ENCODE data around the gene CCDC137. TPM values are rescaled to one million over a fixed set of nuclear protein-coding genes. Genes with fewer than 3 reads are reported as not detected.

Gene CCDC137
- total and polyA plus RNA-seq, 4 experiments from 2014 or later = 5.3 to 29.3 (median 22.5) TPM

DNA sequence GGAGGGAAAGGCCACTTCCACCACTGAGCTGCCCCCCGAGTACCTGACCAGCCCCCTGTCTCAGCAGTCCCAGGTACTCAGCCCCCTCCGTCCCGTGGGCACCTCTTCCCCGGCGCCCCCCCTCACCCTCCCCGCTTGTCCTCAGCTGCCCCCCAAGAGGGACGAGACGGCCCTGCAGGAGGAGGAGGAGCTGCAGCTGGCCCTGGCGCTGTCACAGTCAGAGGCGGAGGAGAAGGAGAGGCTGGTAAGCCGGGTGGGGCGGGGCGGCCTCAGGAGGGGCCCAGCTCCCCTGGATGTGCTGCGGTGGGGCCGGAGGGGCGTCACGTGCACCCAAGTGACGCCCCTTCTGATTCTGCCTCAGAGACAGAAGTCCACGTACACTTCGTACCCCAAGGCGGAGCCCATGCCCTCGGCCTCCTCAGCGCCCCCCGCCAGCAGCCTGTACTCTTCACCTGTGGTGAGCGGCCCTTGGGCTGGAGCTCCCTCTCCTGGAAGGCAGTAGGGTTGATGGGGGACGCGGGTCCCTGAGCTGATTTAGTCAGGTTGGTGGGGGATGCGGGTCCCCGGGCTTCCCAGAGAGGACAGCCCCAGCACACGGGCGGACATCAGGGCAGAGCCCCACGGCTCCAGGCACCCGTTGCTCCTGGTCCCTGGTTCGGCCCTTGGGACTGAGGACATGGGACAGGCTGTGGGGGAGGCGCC is 27.1 kb downstream of the CCDC137 start:
- POLR2A ChIA-PET (ENCODE audit: partially characterized antibody) = interaction anchor here (0.6 to 1.1 kb wide), 2 partner anchors 9 to 12 kb away, joined by 3 read pairs; no protein-coding TSS in a partner anchor
- Histone ChIP-seq H3K27ac (ENCODE audit: low read depth, low read length) (no peak overlapping the region), H3K4me1 (ENCODE audit: insufficient read depth, low read length) (no peaks in the 10 kb centered on the region), H3K9me3 (ENCODE audit: control insufficient read depth in 1 of 2, low read length in 2 of 2) (no peaks in the 10 kb centered on the region), H3K4me3 (ENCODE audit: low read length in 2 of 2) (no peak overlapping the region), H3K27me3 (ENCODE audit: insufficient read depth, low read length) (no peaks in the 10 kb centered on the region), H3K36me3 (ENCODE audit: insufficient read depth, low read length) (peaks cover 70% of the 10 kb centered on the region)
- Mint-ChIP-seq H3K9me3 (no peaks in the 10 kb centered on the region), H3K27me3 (no peaks in the 10 kb centered on the region), H3K27ac (no peak overlapping the region), H3K4me1 (peaks cover 0 to 9% (median 3%) of the 10 kb centered on the region in 4 donors), H3K4me3 (no peak overlapping the region), H3K36me3 (peaks cover 26 to 51% of the 10 kb centered on the region in 2 donors)
- no peak for DNase-seq
- intact Hi-C loops (cut with micrococcal nuclease) = no loop called here
- CTCF ChIA-PET (ENCODE audit: partially characterized antibody) = no interaction called here

DNA sequence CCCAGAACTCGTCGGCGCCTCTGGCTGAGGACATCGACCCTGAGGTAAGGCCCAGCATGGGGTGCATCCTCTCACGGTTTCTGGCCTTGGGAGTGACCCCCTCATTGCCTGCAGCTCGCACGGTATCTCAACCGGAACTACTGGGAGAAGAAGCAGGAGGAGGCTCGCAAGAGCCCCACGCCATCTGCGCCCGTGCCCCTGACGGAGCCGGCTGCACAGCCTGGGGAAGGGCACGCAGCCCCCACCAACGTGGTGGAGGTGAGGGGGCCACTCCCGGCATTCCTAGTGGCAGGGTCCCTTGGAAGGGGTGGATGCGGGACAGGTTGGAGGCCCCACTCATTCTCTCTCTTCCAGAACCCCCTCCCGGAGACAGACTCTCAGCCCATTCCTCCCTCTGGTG is 28.3 kb downstream of the CCDC137 start:
- intact Hi-C loops (cut with micrococcal nuclease) = no loop called here
- Histone ChIP-seq H3K4me3 (ENCODE audit: low read length in 2 of 2) (no peak overlapping the region), H3K36me3 (ENCODE audit: insufficient read depth, low read length) (peaks cover 64% of the 10 kb centered on the region), H3K27me3 (ENCODE audit: insufficient read depth, low read length) (no peaks in the 10 kb centered on the region), H3K9me3 (ENCODE audit: control insufficient read depth in 1 of 2, low read length in 2 of 2) (no peaks in the 10 kb centered on the region), H3K4me1 (ENCODE audit: insufficient read depth, low read length) (no peaks in the 10 kb centered on the region), H3K27ac (ENCODE audit: low read depth, low read length) (no peak overlapping the region)
- no peaks in the 10 kb centered on the region for H3K27me3 Mint-ChIP-seq
- POLR2A ChIA-PET (ENCODE audit: partially characterized antibody) = interaction anchor here (1.0 to 1.1 kb wide), 2 partner anchors 10 to 18 kb away, joined by 3 to 4 read pairs; no protein-coding TSS in a partner anchor
- H3K4me1 Mint-ChIP-seq = peaks cover 0 to 3% (median under 1%) of the 10 kb centered on the region in 4 donors
- H3K36me3 Mint-ChIP-seq = peaks cover 22 to 45% of the 10 kb centered on the region in 2 donors
- no peaks in the 10 kb centered on the region for H3K9me3 Mint-ChIP-seq
- no peak overlapping the region for H3K4me3 Mint-ChIP-seq
- no peak overlapping the region for H3K27ac Mint-ChIP-seq
- CTCF ChIA-PET (ENCODE audit: partially characterized antibody) = no interaction called here
- DNase-seq = no peak

DNA sequence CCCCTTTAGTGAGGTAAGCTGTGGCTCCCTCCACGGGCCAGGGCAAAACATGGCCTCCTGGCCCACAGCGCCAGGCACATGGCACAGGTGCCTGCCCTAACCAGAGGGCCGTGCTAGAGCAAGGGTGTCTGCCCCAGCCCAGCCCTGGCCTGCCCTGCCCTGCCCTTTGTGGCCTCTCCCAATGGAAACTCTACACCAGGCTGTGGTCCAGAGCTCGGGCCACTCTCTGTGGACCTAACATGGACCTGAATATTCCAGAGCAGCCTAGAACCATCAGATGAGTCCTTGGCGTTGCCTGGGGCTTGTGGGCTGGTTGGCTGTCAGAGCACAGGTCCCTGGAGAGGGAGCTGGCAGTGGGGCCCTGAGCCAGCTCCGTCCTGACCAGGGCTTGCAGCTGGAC is 28.7 kb downstream of the CCDC137 start:
- Histone ChIP-seq H3K4me3 (ENCODE audit: low read length in 2 of 2) (no peak overlapping the region), H3K27ac (ENCODE audit: low read depth, low read length) (no peak overlapping the region), H3K27me3 (ENCODE audit: insufficient read depth, low read length) (no peaks in the 10 kb centered on the region), H3K36me3 (ENCODE audit: insufficient read depth, low read length) (peaks cover 60% of the 10 kb centered on the region), H3K4me1 (ENCODE audit: insufficient read depth, low read length) (no peaks in the 10 kb centered on the region), H3K9me3 (ENCODE audit: control insufficient read depth in 1 of 2, low read length in 2 of 2) (no peaks in the 10 kb centered on the region)
- Mint-ChIP-seq H3K27ac (no peak overlapping the region), H3K36me3 (peaks cover 22 to 41% of the 10 kb centered on the region in 2 donors), H3K9me3 (no peaks in the 10 kb centered on the region), H3K4me1 (peaks cover 0 to 3% (median 0%) of the 10 kb centered on the region in 4 donors), H3K27me3 (no peaks in the 10 kb centered on the region), H3K4me3 (no peak overlapping the region)
- intact Hi-C loops (cut with micrococcal nuclease) = no loop called here
- no peak for DNase-seq
- CTCF ChIA-PET (ENCODE audit: partially characterized antibody) = interaction anchor here (1.3 kb wide), 1 partner anchor 13 kb away, joined by 3 read pairs; no protein-coding TSS in a partner anchor
- POLR2A ChIA-PET (ENCODE audit: partially characterized antibody) = interaction anchor here (0.8 to 1.7 kb wide), 4 partner anchors 10 to 18 kb away, joined by 3 to 12 read pairs (median 4); partner anchors contain the start of genes ARL16 and HGS

DNA sequence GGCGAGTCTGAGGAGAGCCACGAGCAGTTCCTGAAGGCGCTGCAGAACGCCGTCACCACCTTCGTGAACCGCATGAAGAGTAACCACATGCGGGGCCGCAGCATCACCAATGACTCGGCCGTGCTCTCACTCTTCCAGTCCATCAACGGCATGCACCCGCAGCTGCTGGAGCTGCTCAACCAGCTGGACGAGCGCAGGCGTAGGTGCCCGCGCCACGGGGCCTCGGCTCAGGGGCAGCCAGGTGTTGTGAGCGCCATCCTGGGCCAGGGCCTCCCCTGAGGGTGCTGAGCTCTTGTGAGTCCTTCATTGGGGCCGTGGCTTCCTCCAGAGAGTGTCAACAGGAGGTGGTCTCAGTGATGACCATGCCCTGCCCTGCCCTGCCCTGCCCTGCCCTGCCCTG is 29.3 kb downstream of the CCDC137 start:
- peaks cover 56% of the 10 kb centered on the region for H3K36me3 ChIP-seq (ENCODE audit: insufficient read depth, low read length)
- H3K27me3 ChIP-seq (ENCODE audit: insufficient read depth, low read length) = no peaks in the 10 kb centered on the region
- H3K27ac ChIP-seq (ENCODE audit: low read depth, low read length) = no peak overlapping the region
- CTCF ChIA-PET (ENCODE audit: partially characterized antibody) = interaction anchor here (1.3 kb wide), 1 partner anchor 13 kb away, joined by 3 read pairs; no protein-coding TSS in a partner anchor
- H3K4me1 ChIP-seq (ENCODE audit: insufficient read depth, low read length) = peaks cover 1% of the 10 kb centered on the region
- Mint-ChIP-seq H3K9me3 (no peaks in the 10 kb centered on the region), H3K36me3 (peaks cover 22 to 42% of the 10 kb centered on the region in 2 donors), H3K27ac (no peak overlapping the region), H3K4me1 (peaks cover 0 to 4% (median 1%) of the 10 kb centered on the region in 4 donors), H3K4me3 (no peak overlapping the region), H3K27me3 (no peaks in the 10 kb centered on the region)
- POLR2A ChIA-PET (ENCODE audit: partially characterized antibody) = interaction anchor here (0.8 to 1.7 kb wide), 5 partner anchors 8 to 19 kb away, joined by 3 to 12 read pairs (median 4); partner anchors contain the start of genes ARL16 and HGS
- no peak overlapping the region for H3K4me3 ChIP-seq (ENCODE audit: low read length in 2 of 2)
- H3K9me3 ChIP-seq (ENCODE audit: control insufficient read depth in 1 of 2, low read length in 2 of 2) = no peaks in the 10 kb centered on the region
- intact Hi-C loops (cut with micrococcal nuclease) = no loop called here
- no peak for DNase-seq

DNA sequence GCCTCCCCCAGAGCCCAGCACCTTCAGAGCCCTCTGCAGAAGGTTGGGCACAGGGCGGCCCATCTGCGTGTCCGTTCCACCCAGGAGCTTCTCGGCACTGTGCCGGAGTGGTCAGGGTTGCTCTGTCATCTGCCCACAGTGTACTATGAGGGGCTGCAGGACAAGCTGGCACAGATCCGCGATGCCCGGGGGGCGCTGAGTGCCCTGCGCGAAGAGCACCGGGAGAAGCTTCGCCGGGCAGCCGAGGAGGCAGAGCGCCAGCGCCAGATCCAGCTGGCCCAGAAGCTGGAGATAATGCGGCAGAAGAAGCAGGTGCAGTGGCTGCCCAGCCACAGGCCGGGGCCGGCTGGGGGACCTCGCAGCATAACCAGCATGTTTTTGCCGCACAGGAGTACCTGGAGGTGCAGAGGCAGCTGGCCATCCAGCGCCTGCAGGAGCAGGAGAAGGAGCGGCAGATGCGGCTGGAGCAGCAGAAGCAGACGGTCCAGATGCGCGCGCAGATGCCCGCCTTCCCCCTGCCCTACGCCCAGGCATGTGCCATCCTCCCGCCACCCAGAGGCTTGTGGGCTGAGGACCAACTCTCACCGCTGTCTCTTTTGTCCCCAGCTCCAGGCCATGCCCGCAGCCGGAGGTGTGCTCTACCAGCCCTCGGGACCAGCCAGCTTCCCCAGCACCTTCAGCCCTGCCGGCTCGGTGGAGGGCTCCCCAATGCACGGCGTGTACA is 29.8 kb downstream of the CCDC137 start:
- H3K36me3 Mint-ChIP-seq = peaks cover 22 to 41% of the 10 kb centered on the region in 2 donors
- no peak for DNase-seq

DNA sequence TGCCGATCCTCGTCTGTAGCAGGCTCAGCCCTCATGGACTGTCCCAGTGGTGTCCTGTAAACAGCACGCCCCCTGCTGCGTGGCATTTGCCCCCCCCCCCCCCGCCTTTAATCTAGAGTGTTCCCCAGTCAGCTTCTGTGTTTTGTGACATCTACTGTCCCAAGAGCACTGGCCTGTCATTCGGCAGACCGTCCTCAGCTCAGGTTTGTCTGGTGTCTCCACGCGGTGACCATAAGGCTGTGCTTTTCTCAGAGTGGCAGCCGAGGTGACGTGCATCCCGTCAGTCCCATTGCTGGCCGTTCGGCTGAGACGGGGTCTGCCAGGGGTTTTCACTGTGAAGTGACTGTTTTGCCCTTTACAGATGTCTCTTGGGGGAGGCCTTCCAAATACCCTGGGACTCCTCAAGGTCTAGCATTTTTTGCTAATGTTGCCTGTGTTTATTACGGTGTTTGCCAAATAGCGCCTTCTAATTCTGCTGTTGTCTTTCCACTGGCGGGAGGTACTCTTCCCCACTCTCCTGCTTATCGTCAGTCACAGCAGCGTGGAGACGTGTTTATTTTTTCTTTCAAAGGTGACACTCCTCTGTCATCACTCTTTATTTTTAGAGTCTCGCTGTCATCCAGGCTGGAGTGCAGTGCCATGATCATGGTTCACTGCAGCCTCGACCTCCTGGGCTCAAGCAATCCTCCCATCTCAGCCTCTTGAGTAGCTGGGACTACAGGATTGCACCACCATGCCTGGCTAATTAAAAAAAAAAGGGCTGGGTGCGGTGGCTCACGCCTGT is 30.9 kb downstream of the CCDC137 start:
- H3K27me3 Mint-ChIP-seq = no peaks in the 10 kb centered on the region
- H3K36me3 Mint-ChIP-seq = peaks cover 14 to 38% of the 10 kb centered on the region in 2 donors
- POLR2A ChIA-PET (ENCODE audit: partially characterized antibody) = interaction anchor here (1.4 to 2.0 kb wide), 2 partner anchors 13 to 14 kb away, joined by 3 to 5 read pairs; partner anchors contain the start of genes ARL16 and HGS
- H3K4me1 ChIP-seq (ENCODE audit: insufficient read depth, low read length) = peaks cover 18% of the 10 kb centered on the region
- H3K27me3 ChIP-seq (ENCODE audit: insufficient read depth, low read length) = no peaks in the 10 kb centered on the region
- CTCF ChIA-PET (ENCODE audit: partially characterized antibody) = no interaction called here
- DNase-seq = no peak
- H3K9me3 ChIP-seq (ENCODE audit: control insufficient read depth in 1 of 2, low read length in 2 of 2) = no peaks in the 10 kb centered on the region
- H3K36me3 ChIP-seq (ENCODE audit: insufficient read depth, low read length) = peaks cover 51% of the 10 kb centered on the region
- H3K4me1 Mint-ChIP-seq = peaks cover 7 to 18% (median 10%) of the 10 kb centered on the region in 4 donors
- H3K27ac ChIP-seq (ENCODE audit: low read depth, low read length) = no peak overlapping the region
- H3K9me3 Mint-ChIP-seq = no peaks in the 10 kb centered on the region
- intact Hi-C loops (cut with micrococcal nuclease) = no loop called here
- H3K4me3 Mint-ChIP-seq = no peak overlapping the region
- H3K27ac Mint-ChIP-seq = peak overlapping the region in 1 of 7 donors; percentile 51
- H3K4me3 ChIP-seq (ENCODE audit: low read length in 2 of 2) = no peak overlapping the region

More for the DNA sequence above, 29.8 kb downstream of the CCDC137 start:
- POLR2A ChIA-PET (ENCODE audit: partially characterized antibody) = interaction anchor here (1.1 to 1.7 kb wide), 3 partner anchors 9 to 13 kb away, joined by 4 to 12 read pairs (median 4); partner anchors contain the start of genes ARL16 and HGS
- CTCF ChIA-PET (ENCODE audit: partially characterized antibody) = interaction anchor here (1.3 kb wide), 1 partner anchor 14 kb away, joined by 3 read pairs; no protein-coding TSS in a partner anchor
- Histone ChIP-seq H3K27me3 (ENCODE audit: insufficient read depth, low read length) (no peaks in the 10 kb centered on the region), H3K36me3 (ENCODE audit: insufficient read depth, low read length) (peaks cover 54% of the 10 kb centered on the region), H3K4me1 (ENCODE audit: insufficient read depth, low read length) (peaks cover 7% of the 10 kb centered on the region), H3K9me3 (ENCODE audit: control insufficient read depth in 1 of 2, low read length in 2 of 2) (no peaks in the 10 kb centered on the region), H3K4me3 (ENCODE audit: low read length in 2 of 2) (no peak overlapping the region), H3K27ac (ENCODE audit: low read depth, low read length) (no peak overlapping the region)
- no peaks in the 10 kb centered on the region for H3K27me3 Mint-ChIP-seq
- H3K4me3 Mint-ChIP-seq = no peak overlapping the region
- no peaks in the 10 kb centered on the region for H3K9me3 Mint-ChIP-seq
- H3K4me1 Mint-ChIP-seq = peaks cover under 1 to 7% (median 5%) of the 10 kb centered on the region in 4 donors
- no peak overlapping the region for H3K27ac Mint-ChIP-seq
- intact Hi-C loops (cut with micrococcal nuclease) = no loop called here
